Vagina (tissue), 2 donors: ENCODE measurements around the gene PITRM1. TPM values are rescaled to one million over a fixed set of nuclear protein-coding genes. Genes with fewer than 3 reads are reported as not detected.

Experiments
- DNase-seq, 2 donors: peaks; one replicate each; pipeline ENCODE4 v3.0.0-alpha.2; 2017; ENCODE audit errors: extremely low spot score in 2 of 2
- H3K27ac ChIP-seq: fragments of 200-600 bp; sonication (generic); one replicate; pipeline ENCODE4 v1.5.1; 2019
- H3K27me3 ChIP-seq: fragments of 200-600 bp; sonication (generic); one replicate; pipeline ENCODE4 v1.5.1; 2019
- H3K36me3 ChIP-seq, 2 donors: fragments of 200-600 bp; sonication (generic); one replicate each; pipeline ENCODE4 v1.5.1; 2017 to 2019
- H3K4me1 ChIP-seq: fragments of 200-600 bp; sonication (generic); one replicate; pipeline ENCODE4 v1.5.1; 2019
- H3K4me3 ChIP-seq, 2 donors: fragments of 200-600 bp; sonication (generic); 1 replicate in 1 of 2; 2 replicates in 1 of 2; pipeline ENCODE4 v1.5.1; 2016 to 2019
- H3K9me3 ChIP-seq: fragments of 200-600 bp; sonication (generic); one replicate; pipeline ENCODE4 v1.5.1; 2019
- CTCF ChIP-seq, 3 experiments: fragments of 450-650 bp in 2 of 3; fragments of 200-600 bp in 1 of 3; sonication (generic) in 1 of 3; IDR thresholded peaks; one replicate each; pipeline ENCODE4 v1.5.1; 2017 to 2019; ENCODE audit warnings: antibody characterized with exemption in 3 of 3, mild to moderate bottlenecking in 2 of 3, moderate library complexity in 2 of 3
- POLR2A ChIP-seq, 2 donors: fragments of 450-650 bp; IDR thresholded peaks; one replicate each; pipeline ENCODE4 v1.6.1; 2017; ENCODE audit warnings: antibody characterized with exemption in 2 of 2, mild to moderate bottlenecking in 2 of 2, moderate library complexity in 2 of 2
- POLR2AphosphoS5 ChIP-seq, 2 donors: sonication (generic); formaldehyde crosslinking; IDR thresholded peaks; one replicate each; pipeline ENCODE4 v1.9.0; 2017; ENCODE audit warnings: antibody characterized with exemption in 2 of 2, mild to moderate bottlenecking in 2 of 2, low read depth in 1 of 2; ENCODE audit not compliant: insufficient read depth in 1 of 2
- intact Hi-C: fragments of 100-400 bp; cut with DNase I; formaldehyde crosslinking; loops from one replicate; pipeline ENCODE4 v1.15.1; 2023
- total RNA-seq: library from RNA; depleted of rRNA; stranded (reverse); fragments of >200 nt; gene quantifications from one replicate; pipeline ENCODE4 v1.2.3, GENCODE V29; 2016

The PITRM1 gene
- total RNA-seq, 1 donor from 2014 or later, result 58.9 TPM

GRCh38 chr10:3145366-3145765 is 27.2 kb downstream of the PITRM1 start:
- Histone ChIP-seq H3K9me3 (no peaks in the 10 kb centered on the region), H3K4me3 (no peak overlapping the region), H3K27ac (no peak overlapping the region), H3K36me3 (peaks cover 5 to 96% of the 10 kb centered on the region in 2 donors), H3K27me3 (no peaks in the 10 kb centered on the region), H3K4me1 (no peaks in the 10 kb centered on the region)
- TF ChIP-seq POLR2A (IDR thresholded peaks at IDR 0.05) (no peak), CTCF (IDR thresholded peaks at IDR 0.05) (no peak), POLR2AphosphoS5 (IDR thresholded peaks at IDR 0.05; ENCODE audit: insufficient read depth in 1 of 2, low read depth in 1 of 2) (no peak)
- intact Hi-C loops, result no loop called here
- no peak for DNase-seq

- intact Hi-C loops, result no loop called here
- H3K4me1 ChIP-seq, result no peaks in the 10 kb centered on the region
- TF ChIP-seq POLR2A (IDR thresholded peaks at IDR 0.05), result no peak
- no peak for TF ChIP-seq CTCF (IDR thresholded peaks at IDR 0.05)
- TF ChIP-seq POLR2AphosphoS5 (IDR thresholded peaks at IDR 0.05; ENCODE audit: insufficient read depth in 1 of 2, low read depth in 1 of 2), result no peak
- peaks cover 5 to 96% of the 10 kb centered on the region in 2 donors for H3K36me3 ChIP-seq
- no peaks in the 10 kb centered on the region for H3K27me3 ChIP-seq
- H3K4me3 ChIP-seq, result no peak overlapping the region
- no peak for DNase-seq
- no peak overlapping the region for H3K27ac ChIP-seq
- H3K9me3 ChIP-seq, result no peaks in the 10 kb centered on the region
Measured at GRCh38 chr10:3143791-3144434, 28.7 kb downstream of the PITRM1 start.

- DNase-seq, result no peak
- Histone ChIP-seq H3K27me3 (no peaks in the 10 kb centered on the region), H3K9me3 (no peaks in the 10 kb centered on the region), H3K36me3 (peaks cover 5 to 96% of the 10 kb centered on the region in 2 donors), H3K4me3 (no peak overlapping the region), H3K27ac (no peak overlapping the region), H3K4me1 (no peaks in the 10 kb centered on the region)
- intact Hi-C loops, result no loop called here
- TF ChIP-seq POLR2AphosphoS5 (IDR thresholded peaks at IDR 0.05; ENCODE audit: insufficient read depth in 1 of 2, low read depth in 1 of 2), result no peak
- TF ChIP-seq CTCF (IDR thresholded peaks at IDR 0.05), result no peak
- no peak for TF ChIP-seq POLR2A (IDR thresholded peaks at IDR 0.05)
Measured at GRCh38 chr10:3143366-3143765, 29.2 kb downstream of the PITRM1 start.

GRCh38 chr10:3142146-3142875 is 30.3 kb downstream of the PITRM1 start:
- Histone ChIP-seq H3K4me3 (no peak overlapping the region), H3K4me1 (no peaks in the 10 kb centered on the region), H3K36me3 (peaks cover 5 to 96% of the 10 kb centered on the region in 2 donors), H3K27me3 (no peaks in the 10 kb centered on the region), H3K9me3 (no peaks in the 10 kb centered on the region), H3K27ac (no peak overlapping the region)
- TF ChIP-seq POLR2A (IDR thresholded peaks at IDR 0.05), result no peak
- TF ChIP-seq POLR2AphosphoS5 (IDR thresholded peaks at IDR 0.05; ENCODE audit: insufficient read depth in 1 of 2, low read depth in 1 of 2), result no peak
- no peak for TF ChIP-seq CTCF (IDR thresholded peaks at IDR 0.05)
- intact Hi-C loops, result no loop called here
- DNase-seq, result no peak
